ENCODE data around the gene COL4A4. TPM values are rescaled to one million over a fixed set of nuclear protein-coding genes. Genes with fewer than 3 reads are reported as not detected.
"Not testable (repeated sequence)": the region's sequence is repeated elsewhere in the genome, so short reads cannot be mapped to it uniquely, and the experiment has no call there.

The COL4A4 gene
- total RNA-seq, 5 donors from 2014 or later (not counting 1 experiment from before 2014, with no cell fraction given): 0.08 to 0.28 (median 0.20) TPM

- Mint-ChIP-seq H3K27me3 (peaks cover 6 to 9% of the 10 kb centered on the region in 2 donors), H3K27ac (no peak overlapping the region), H3K4me1 (no peaks in the 10 kb centered on the region), H3K9me3 (no peaks in the 10 kb centered on the region), H3K4me3 (no peak overlapping the region), H3K36me3 (no peaks in the 10 kb centered on the region)
- WGBS (ENCODE audit: insufficient coverage): no CpG with 5 or more reads among the region's 1 CpG
- H3K4me3 ChIP-seq (ENCODE audit: control insufficient read depth in 1 of 2, extremely low read depth in 1 of 2, low read length in 1 of 2): no peak overlapping the region
- DNase-seq: no peak
- ChIA-PET POLR2A (no interaction called here), CTCF (no interaction called here)
- H3K36me3 ChIP-seq (ENCODE audit: control insufficient read depth in 2 of 2, extremely low read depth in 1 of 2, insufficient read depth in 1 of 2, low read length in 1 of 2): no peaks in the 10 kb centered on the region
- H3K9me3 ChIP-seq: no peaks in the 10 kb centered on the region
- no peaks in the 10 kb centered on the region for H3K4me1 ChIP-seq (ENCODE audit: control insufficient read depth in 1 of 2, extremely low read depth in 1 of 2, insufficient read depth in 2 of 2, low read length in 2 of 2)
- H3K27ac ChIP-seq (ENCODE audit: low read length): no peak overlapping the region
- H3K27me3 ChIP-seq (replicated peaks in 1 of 2; ENCODE audit: control insufficient read depth in 2 of 2, extremely low read depth in 1 of 2, insufficient read depth in 2 of 2, low read length in 1 of 2): peaks cover 0 to 14% of the 10 kb centered on the region in 2 experiments
- no peak for ATAC-seq (replicated peaks in 1 of 4)
Measured at GRCh38 chr2:227082286-227082685, 81.7 kb downstream of the COL4A4 start.

- 78% methylated on average over 6 of the region's 6 CpGs for WGBS (ENCODE audit: insufficient coverage)
- Histone ChIP-seq H3K27ac (ENCODE audit: low read length) (no peak overlapping the region), H3K4me1 (ENCODE audit: control insufficient read depth in 1 of 2, extremely low read depth in 1 of 2, insufficient read depth in 2 of 2, low read length in 2 of 2) (no peaks in the 10 kb centered on the region), H3K9me3 (no peaks in the 10 kb centered on the region), H3K27me3 (replicated peaks in 1 of 2; ENCODE audit: control insufficient read depth in 2 of 2, extremely low read depth in 1 of 2, insufficient read depth in 2 of 2, low read length in 1 of 2) (peaks cover 0 to 9% of the 10 kb centered on the region in 2 experiments), H3K4me3 (ENCODE audit: control insufficient read depth in 1 of 2, extremely low read depth in 1 of 2, low read length in 1 of 2) (no peak overlapping the region), H3K36me3 (ENCODE audit: control insufficient read depth in 2 of 2, extremely low read depth in 1 of 2, insufficient read depth in 1 of 2, low read length in 1 of 2) (no peaks in the 10 kb centered on the region)
- ATAC-seq (replicated peaks in 1 of 4) (no peak), DNase-seq (no peak)
- Mint-ChIP-seq H3K36me3 (no peaks in the 10 kb centered on the region), H3K4me1 (no peaks in the 10 kb centered on the region), H3K9me3 (no peaks in the 10 kb centered on the region), H3K4me3 (no peak overlapping the region), H3K27ac (no peak overlapping the region), H3K27me3 (peaks cover 2 to 4% of the 10 kb centered on the region in 2 donors)
- CTCF ChIA-PET: no interaction called here
- POLR2A ChIA-PET: no interaction called here
Measured at GRCh38 chr2:227079726-227080125, 84.3 kb downstream of the COL4A4 start.

DNA sequence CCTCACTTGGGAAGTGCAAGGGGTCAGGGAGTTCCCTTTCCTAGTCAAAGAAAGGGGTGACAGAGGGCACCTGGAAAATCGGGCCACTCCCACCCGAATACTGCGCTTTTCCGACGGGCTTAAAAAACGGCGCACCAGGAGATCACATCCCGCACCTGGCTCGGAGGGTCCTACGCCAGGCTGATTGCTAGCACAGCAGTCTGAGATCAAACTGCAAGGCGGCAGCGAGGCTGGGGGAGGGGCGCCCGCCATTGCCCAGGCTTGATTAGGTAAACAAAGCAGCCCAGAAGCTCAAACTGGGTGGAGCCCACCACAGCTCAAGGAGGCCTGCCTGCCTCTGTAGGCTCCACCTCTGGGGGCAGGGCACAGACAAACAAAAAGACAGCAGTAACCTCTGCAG lies 98.9 kb downstream of the COL4A4 start:
- H3K4me3 Mint-ChIP-seq; H3K4me1 ChIP-seq (ENCODE audit: control insufficient read depth in 1 of 2, extremely low read depth in 1 of 2, insufficient read depth in 2 of 2, low read length in 2 of 2); H3K36me3 ChIP-seq (ENCODE audit: control insufficient read depth in 2 of 2, extremely low read depth in 1 of 2, insufficient read depth in 1 of 2, low read length in 1 of 2); H3K27ac Mint-ChIP-seq; ATAC-seq (replicated peaks in 1 of 4); CTCF ChIA-PET; POLR2A ChIA-PET; H3K4me3 ChIP-seq (ENCODE audit: control insufficient read depth in 1 of 2, extremely low read depth in 1 of 2, low read length in 1 of 2); H3K27me3 ChIP-seq (replicated peaks in 1 of 2; ENCODE audit: control insufficient read depth in 2 of 2, extremely low read depth in 1 of 2, insufficient read depth in 2 of 2, low read length in 1 of 2); DNase-seq; H3K4me1 Mint-ChIP-seq; H3K9me3 ChIP-seq; H3K36me3 Mint-ChIP-seq; H3K27ac ChIP-seq (ENCODE audit: low read length); H3K9me3 Mint-ChIP-seq: not testable (repeated sequence)
- WGBS (ENCODE audit: insufficient coverage): no CpG with 5 or more reads among the region's 14 CpGs
- H3K27me3 Mint-ChIP-seq: peaks cover 13 to 19% of the 10 kb centered on the region in 2 donors

DNA sequence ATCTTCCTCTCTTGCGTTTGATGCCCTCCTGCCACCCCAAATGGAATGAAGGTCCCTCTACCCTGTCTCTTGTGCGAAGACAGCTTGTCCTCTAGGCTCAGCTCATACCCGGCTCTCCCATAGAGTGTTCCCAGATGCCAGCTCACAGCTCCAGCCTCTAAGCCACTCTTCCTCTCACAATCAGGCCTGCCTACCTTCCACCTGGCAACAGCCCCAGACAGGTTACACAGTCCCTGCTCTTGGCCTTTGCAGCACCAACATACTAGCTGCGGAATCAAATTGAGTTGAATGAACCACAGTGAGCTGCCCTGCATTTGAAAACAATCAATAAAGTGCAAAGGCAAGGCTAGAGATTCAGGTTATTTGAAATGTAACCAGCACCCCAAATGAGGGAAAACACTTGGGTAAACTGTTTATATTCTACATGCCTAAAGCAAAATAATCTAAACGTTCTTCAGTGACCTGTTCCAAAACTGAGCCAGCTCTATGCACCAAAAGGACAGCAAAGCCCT lies 105.1 kb downstream of the COL4A4 start:
- Mint-ChIP-seq H3K27me3 (peaks cover 17 to 18% of the 10 kb centered on the region in 2 donors), H3K4me1 (no peaks in the 10 kb centered on the region), H3K27ac (no peak overlapping the region), H3K36me3 (no peaks in the 10 kb centered on the region), H3K4me3 (no peak overlapping the region), H3K9me3 (no peaks in the 10 kb centered on the region)
- DNase-seq: no peak
- POLR2A ChIA-PET: no interaction called here
- H3K27me3 ChIP-seq (replicated peaks in 1 of 2; ENCODE audit: control insufficient read depth in 2 of 2, extremely low read depth in 1 of 2, insufficient read depth in 2 of 2, low read length in 1 of 2): peaks cover 0 to 3% of the 10 kb centered on the region in 2 experiments
- no peaks in the 10 kb centered on the region for H3K9me3 ChIP-seq
- ATAC-seq (replicated peaks in 1 of 4): no peak
- no peaks in the 10 kb centered on the region for H3K36me3 ChIP-seq (ENCODE audit: control insufficient read depth in 2 of 2, extremely low read depth in 1 of 2, insufficient read depth in 1 of 2, low read length in 1 of 2)
- H3K27ac ChIP-seq (ENCODE audit: low read length): no peak overlapping the region
- WGBS (ENCODE audit: insufficient coverage): 85% methylated on average over 5 of the region's 5 CpGs
- CTCF ChIA-PET: no interaction called here
- no peaks in the 10 kb centered on the region for H3K4me1 ChIP-seq (ENCODE audit: control insufficient read depth in 1 of 2, extremely low read depth in 1 of 2, insufficient read depth in 2 of 2, low read length in 2 of 2)
- no peak overlapping the region for H3K4me3 ChIP-seq (ENCODE audit: control insufficient read depth in 1 of 2, extremely low read depth in 1 of 2, low read length in 1 of 2)

DNA sequence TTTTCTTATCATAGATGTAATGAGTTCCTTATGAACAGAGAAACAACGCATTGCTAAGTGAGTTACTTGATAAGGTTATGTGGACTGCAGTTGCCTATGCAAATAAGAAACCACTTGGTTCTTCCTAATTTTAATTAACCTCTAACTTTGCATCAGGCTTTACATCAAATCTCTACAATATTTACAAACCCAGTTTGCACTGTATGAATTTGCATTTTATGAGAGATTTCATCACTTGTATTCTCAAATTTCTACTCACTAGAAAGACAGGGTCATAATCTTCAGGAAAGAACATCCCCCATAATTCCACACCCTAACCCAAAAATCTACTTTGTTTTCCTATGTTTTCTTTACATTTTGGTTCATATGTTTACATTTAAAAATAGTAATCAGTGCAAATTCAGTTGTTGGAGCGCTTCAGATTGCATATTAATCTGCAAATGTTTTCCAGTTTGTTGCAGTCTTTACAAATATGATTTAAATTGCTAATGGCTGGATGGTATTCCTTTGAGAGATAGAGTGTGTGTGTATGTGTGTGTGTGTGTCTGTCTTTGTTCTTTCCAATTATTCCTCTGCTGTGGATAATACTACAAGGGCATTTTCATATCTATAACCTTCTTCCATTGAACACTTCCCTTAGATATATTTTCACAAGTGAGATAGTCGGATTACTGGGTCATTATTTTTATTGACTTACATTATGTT lies 106.1 kb downstream of the COL4A4 start:
- Mint-ChIP-seq H3K27me3 (peaks cover 14 to 18% of the 10 kb centered on the region in 2 donors), H3K36me3 (no peaks in the 10 kb centered on the region), H3K9me3 (no peaks in the 10 kb centered on the region), H3K4me3 (no peak overlapping the region), H3K4me1 (no peaks in the 10 kb centered on the region), H3K27ac (no peak overlapping the region)
- ATAC-seq (replicated peaks in 1 of 4) (no peak), DNase-seq (no peak)
- no peak overlapping the region for H3K4me3 ChIP-seq (ENCODE audit: control insufficient read depth in 1 of 2, extremely low read depth in 1 of 2, low read length in 1 of 2)
- no peaks in the 10 kb centered on the region for H3K4me1 ChIP-seq (ENCODE audit: control insufficient read depth in 1 of 2, extremely low read depth in 1 of 2, insufficient read depth in 2 of 2, low read length in 2 of 2)
- POLR2A ChIA-PET: no interaction called here
- H3K36me3 ChIP-seq (ENCODE audit: control insufficient read depth in 2 of 2, extremely low read depth in 1 of 2, insufficient read depth in 1 of 2, low read length in 1 of 2): no peaks in the 10 kb centered on the region
- WGBS (ENCODE audit: insufficient coverage): no CpG with 5 or more reads among the region's 3 CpGs
- H3K27me3 ChIP-seq (replicated peaks in 1 of 2; ENCODE audit: control insufficient read depth in 2 of 2, extremely low read depth in 1 of 2, insufficient read depth in 2 of 2, low read length in 1 of 2): peaks cover 0 to 3% of the 10 kb centered on the region in 2 experiments
- no peaks in the 10 kb centered on the region for H3K9me3 ChIP-seq
- CTCF ChIA-PET: no interaction called here
- no peak overlapping the region for H3K27ac ChIP-seq (ENCODE audit: low read length)

- Mint-ChIP-seq H3K4me3 (no peak overlapping the region), H3K27ac (no peak overlapping the region), H3K27me3 (peaks cover 14 to 18% of the 10 kb centered on the region in 2 donors), H3K9me3 (no peaks in the 10 kb centered on the region), H3K4me1 (no peaks in the 10 kb centered on the region), H3K36me3 (no peaks in the 10 kb centered on the region)
- DNase-seq (no peak), ATAC-seq (replicated peaks in 1 of 4) (no peak)
- no peaks in the 10 kb centered on the region for H3K36me3 ChIP-seq (ENCODE audit: control insufficient read depth in 2 of 2, extremely low read depth in 1 of 2, insufficient read depth in 1 of 2, low read length in 1 of 2)
- no peak overlapping the region for H3K4me3 ChIP-seq (ENCODE audit: control insufficient read depth in 1 of 2, extremely low read depth in 1 of 2, low read length in 1 of 2)
- no peaks in the 10 kb centered on the region for H3K9me3 ChIP-seq
- ChIA-PET CTCF (no interaction called here), POLR2A (no interaction called here)
- peaks cover 0 to 3% of the 10 kb centered on the region in 2 experiments for H3K27me3 ChIP-seq (replicated peaks in 1 of 2; ENCODE audit: control insufficient read depth in 2 of 2, extremely low read depth in 1 of 2, insufficient read depth in 2 of 2, low read length in 1 of 2)
- no peaks in the 10 kb centered on the region for H3K4me1 ChIP-seq (ENCODE audit: control insufficient read depth in 1 of 2, extremely low read depth in 1 of 2, insufficient read depth in 2 of 2, low read length in 2 of 2)
- no peak overlapping the region for H3K27ac ChIP-seq (ENCODE audit: low read length)
- WGBS (ENCODE audit: insufficient coverage): 83% methylated on average over 1 of the region's 1 CpG
Measured at GRCh38 chr2:227057060-227057459, 106.9 kb downstream of the COL4A4 start.

Measured in T-cell (primary cell).